Neural cell (in vitro differentiated cells): ENCODE measurements around the gene OPRM1.

Experiments used
- EP300 ChIP-seq: fragments of 450-650 bp; conservative IDR thresholded peaks from 2 replicates; pipeline ENCODE4 v1.6.1; 2014; ENCODE audit warnings: antibody characterized with exemption, mild to moderate bottlenecking, moderate library complexity; ENCODE audit not compliant: poor library complexity, severe bottlenecking
- EZH2 ChIP-seq: fragments of 200-600, 300-800 bp; shearing (Covaris generic), sonication (generic); IDR thresholded peaks from 2 replicates; pipeline ENCODE4 v1.6.1; 2014; ENCODE audit warnings: antibody characterized with exemption, low read length, borderline replicate concordance, mild to moderate bottlenecking; ENCODE audit not compliant: insufficient read depth, poor library complexity, severe bottlenecking
- MXI1 ChIP-seq: fragments of 450-650 bp; conservative IDR thresholded peaks from 2 replicates; pipeline ENCODE4 v1.6.1; 2014; ENCODE audit warnings: antibody characterized with exemption, mild to moderate bottlenecking; ENCODE audit not compliant: poor library complexity, severe bottlenecking
- POLR2AphosphoS5 ChIP-seq: IDR thresholded peaks from 2 replicates; pipeline ENCODE4 v1.6.1; 2012
- RAD21 ChIP-seq: fragments of 450-650 bp; conservative IDR thresholded peaks from 2 replicates; pipeline ENCODE4 v1.6.1; 2014; ENCODE audit warnings: antibody characterized with exemption, mild to moderate bottlenecking, moderate library complexity
- SMC3 ChIP-seq: fragments of 450-650 bp; conservative IDR thresholded peaks from 2 replicates; pipeline ENCODE4 v1.6.1; 2014; ENCODE audit warnings: antibody characterized with exemption, mild to moderate bottlenecking, moderate library complexity; ENCODE audit not compliant: poor library complexity
- TAF1 ChIP-seq: IDR thresholded peaks from 2 replicates; pipeline ENCODE4 v1.6.1; 2012; ENCODE audit warnings: low read depth
- TF ChIP-seq, protein P1 (sequence below): fragments of 450-650 bp; IDR thresholded peaks from 2 replicates; pipeline ENCODE4 v1.5.1; 2014; ENCODE audit warnings: antibody characterized with exemption, mild to moderate bottlenecking, moderate library complexity; ENCODE audit not compliant: poor library complexity, severe bottlenecking
- TF ChIP-seq, protein P2 (sequence below): IDR thresholded peaks from 2 replicates; pipeline ENCODE4 v1.6.1; 2012; ENCODE audit warnings: borderline replicate concordance

DNA sequence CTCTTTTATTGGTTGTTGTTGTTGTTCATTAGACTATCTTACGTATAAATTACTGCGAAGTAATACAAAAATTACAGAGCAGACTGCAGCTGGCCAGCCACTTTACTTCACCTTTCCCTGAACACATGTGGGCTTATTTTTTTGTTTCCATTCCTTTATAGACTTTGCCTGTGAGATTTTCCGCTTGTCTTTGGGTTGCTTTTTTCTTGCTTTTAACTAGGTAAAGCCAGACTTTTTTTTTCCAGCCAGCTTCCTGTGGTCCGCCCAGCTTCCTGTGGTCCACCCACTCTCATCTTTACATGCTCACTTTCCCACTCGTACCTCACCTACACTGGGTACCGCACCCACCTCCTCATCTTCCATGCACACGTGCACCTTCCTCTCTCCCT, 238.6 kb downstream of the OPRM1 start:
- TF ChIP-seq, protein P1, sequence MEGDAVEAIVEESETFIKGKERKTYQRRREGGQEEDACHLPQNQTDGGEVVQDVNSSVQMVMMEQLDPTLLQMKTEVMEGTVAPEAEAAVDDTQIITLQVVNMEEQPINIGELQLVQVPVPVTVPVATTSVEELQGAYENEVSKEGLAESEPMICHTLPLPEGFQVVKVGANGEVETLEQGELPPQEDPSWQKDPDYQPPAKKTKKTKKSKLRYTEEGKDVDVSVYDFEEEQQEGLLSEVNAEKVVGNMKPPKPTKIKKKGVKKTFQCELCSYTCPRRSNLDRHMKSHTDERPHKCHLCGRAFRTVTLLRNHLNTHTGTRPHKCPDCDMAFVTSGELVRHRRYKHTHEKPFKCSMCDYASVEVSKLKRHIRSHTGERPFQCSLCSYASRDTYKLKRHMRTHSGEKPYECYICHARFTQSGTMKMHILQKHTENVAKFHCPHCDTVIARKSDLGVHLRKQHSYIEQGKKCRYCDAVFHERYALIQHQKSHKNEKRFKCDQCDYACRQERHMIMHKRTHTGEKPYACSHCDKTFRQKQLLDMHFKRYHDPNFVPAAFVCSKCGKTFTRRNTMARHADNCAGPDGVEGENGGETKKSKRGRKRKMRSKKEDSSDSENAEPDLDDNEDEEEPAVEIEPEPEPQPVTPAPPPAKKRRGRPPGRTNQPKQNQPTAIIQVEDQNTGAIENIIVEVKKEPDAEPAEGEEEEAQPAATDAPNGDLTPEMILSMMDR, result no peak
- no peak for TF ChIP-seq POLR2AphosphoS5
- TF ChIP-seq MXI1, result no peak
- no peak for TF ChIP-seq RAD21
- no peak for TF ChIP-seq EZH2
- no peak for TF ChIP-seq TAF1
- TF ChIP-seq EP300, result no peak
- TF ChIP-seq, protein P2, sequence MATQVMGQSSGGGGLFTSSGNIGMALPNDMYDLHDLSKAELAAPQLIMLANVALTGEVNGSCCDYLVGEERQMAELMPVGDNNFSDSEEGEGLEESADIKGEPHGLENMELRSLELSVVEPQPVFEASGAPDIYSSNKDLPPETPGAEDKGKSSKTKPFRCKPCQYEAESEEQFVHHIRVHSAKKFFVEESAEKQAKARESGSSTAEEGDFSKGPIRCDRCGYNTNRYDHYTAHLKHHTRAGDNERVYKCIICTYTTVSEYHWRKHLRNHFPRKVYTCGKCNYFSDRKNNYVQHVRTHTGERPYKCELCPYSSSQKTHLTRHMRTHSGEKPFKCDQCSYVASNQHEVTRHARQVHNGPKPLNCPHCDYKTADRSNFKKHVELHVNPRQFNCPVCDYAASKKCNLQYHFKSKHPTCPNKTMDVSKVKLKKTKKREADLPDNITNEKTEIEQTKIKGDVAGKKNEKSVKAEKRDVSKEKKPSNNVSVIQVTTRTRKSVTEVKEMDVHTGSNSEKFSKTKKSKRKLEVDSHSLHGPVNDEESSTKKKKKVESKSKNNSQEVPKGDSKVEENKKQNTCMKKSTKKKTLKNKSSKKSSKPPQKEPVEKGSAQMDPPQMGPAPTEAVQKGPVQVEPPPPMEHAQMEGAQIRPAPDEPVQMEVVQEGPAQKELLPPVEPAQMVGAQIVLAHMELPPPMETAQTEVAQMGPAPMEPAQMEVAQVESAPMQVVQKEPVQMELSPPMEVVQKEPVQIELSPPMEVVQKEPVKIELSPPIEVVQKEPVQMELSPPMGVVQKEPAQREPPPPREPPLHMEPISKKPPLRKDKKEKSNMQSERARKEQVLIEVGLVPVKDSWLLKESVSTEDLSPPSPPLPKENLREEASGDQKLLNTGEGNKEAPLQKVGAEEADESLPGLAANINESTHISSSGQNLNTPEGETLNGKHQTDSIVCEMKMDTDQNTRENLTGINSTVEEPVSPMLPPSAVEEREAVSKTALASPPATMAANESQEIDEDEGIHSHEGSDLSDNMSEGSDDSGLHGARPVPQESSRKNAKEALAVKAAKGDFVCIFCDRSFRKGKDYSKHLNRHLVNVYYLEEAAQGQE, result no peak
- peak; percentile 8 for TF ChIP-seq SMC3
